Hematopoietic multipotent progenitor cell treated with erythropoietin and hydrocortisone succinate and interleukin-3 and kit ligand, for 15 days (in vitro differentiated cells): Measurements from ENCODE around the gene PSMF1.
A peak's percentile ranks its signal among the peaks of the same experiment; 100 is the strongest.

Experiments
- DNase-seq: peaks from one replicate; pipeline ENCODE4 v3.0.0-alpha.2; 2015; ENCODE audit warnings: low spot score

PSMF1 gene

DNA sequence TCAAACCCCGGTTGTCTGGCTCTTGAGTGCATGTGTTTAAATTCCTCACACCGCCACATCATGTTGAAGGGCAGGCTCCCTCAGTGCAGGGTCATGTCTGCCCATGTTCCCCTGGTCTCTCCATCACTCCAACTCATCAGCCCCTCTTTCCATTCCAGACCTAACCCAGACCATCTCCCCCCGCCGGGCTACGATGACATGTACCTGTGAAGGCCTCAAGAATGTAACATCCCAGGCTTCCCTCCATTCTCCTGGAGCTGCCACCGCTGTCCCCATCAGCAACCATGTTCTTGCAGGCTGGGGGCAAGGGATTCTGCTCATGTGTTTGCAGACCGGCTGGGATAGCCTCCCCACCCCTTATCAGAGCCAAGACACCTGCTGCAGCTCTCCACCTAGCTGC is 46.5 kb downstream of the PSMF1 start:
- DNase-seq = no peak

GRCh38 chr20:1165521-1165920 is 47.1 kb downstream of the PSMF1 start:
- DNase-seq = no peak

DNA sequence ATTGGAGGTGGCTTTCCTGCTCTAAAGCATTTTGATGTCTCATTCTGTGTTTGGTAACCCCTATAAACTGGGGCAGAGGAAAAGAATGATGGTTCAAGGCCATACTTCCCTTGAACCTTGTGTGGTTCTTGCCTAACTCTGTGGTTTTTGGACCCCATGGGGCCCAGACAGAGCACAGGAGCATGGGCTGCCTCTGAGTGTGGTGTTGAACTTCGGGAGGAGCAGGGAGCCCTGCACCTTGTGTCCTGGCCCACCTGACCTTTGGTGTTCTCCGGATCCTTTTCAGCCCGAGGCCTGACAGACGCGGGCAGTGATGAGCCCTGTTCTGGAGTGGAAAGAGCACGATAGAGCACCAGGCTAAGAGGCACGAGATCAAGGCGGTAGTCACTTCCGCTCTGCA is 47.5 kb downstream of the PSMF1 start:
- no peak for DNase-seq

DNA sequence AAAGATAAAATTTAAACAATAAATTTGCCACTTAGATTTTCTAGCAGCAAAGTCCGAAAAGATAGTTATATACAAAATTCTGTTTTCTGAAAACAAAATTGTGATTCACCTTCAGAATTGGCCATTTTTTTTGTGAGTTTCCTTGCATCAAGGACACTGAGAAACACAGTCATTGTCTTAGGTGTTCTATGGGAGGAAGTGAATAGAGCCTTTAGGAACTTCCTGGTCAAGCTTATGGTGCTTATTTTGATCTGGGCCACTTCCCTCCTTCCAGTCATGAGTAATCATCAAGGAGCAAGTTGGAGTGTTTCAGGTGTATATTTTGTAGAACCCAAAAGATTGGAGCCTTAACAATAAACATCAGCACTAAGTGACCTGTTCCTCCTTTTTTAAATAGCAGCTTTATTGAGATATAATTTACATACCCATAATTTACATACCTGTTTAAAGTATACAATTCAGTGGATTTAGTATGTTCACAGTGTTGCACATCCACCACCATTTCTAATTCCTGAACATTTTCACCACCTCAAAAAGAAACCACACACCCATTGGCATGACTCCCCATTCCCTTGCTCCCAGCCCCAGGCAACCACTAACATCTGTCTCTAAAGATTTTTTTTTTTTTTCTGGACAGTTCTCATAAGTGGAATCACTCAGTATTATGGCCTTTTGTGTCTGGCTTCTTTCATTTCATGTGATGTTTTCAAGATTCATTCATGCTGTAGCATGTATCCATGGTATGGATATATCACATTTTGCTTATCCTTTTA is 48.7 kb downstream of the PSMF1 start:
- no peak for DNase-seq

DNA sequence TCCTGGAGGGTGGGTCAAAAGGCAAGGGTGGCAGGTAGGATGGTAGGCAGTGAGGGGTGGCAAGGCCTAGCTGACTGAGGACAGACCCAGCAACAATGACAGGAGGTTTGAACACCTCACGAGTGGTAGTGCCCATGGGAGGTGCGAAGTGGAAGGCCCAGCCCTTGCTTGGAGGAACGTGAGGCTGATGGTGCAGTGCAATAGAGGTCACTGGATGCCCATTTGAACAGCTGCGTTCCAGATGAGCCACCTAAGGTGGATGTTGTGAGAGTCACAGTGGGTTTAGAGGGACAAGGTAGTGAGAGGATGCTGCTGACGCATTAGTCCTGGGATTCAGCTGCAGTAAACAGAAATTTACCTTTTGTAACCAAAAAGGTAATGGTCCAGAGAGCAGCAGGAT is 50.8 kb downstream of the PSMF1 start:
- no peak for DNase-seq

- DNase-seq = peak; percentile 43
Measured at GRCh38 chr20:1171461-1172093, 53.2 kb downstream of the PSMF1 start.

DNA sequence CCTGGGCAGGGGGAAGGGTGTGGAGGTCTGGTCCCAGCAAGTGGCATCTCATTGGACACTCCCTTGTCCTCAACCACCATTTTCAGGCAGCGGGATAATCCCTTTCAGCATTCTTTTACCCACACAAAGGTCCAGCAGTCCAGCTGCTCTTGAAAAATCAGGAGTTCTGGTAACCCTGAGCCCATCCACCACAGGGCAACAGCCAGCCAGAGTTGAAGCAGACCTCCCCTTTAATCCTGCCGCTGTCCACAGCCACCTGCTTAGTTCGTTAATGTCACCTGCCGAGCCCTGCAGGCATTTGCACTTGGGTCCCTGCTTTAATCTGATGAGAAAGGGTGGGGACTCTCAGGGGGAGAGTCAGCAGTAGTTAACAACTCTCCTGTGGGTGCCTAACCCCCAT is 55.3 kb downstream of the PSMF1 start:
- DNase-seq = no peak

DNA sequence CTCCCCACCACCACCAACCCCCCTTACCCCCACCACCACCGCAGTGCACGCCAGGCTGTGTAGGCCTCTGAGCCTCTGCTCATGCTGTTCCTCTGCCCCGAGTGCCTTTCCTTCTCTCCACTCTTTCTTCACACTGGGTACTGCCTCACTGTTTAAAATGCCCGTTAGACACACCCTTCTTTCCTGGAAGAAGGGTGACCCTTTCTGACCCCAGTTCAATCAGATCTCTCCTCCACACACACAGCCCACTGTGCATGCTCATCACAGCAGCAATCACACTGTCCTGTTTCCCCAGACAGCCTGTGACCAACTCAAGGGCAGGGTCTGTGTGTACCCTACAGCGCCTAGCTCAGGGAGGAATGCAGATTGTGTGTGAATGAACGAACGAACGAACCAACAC is 56.4 kb downstream of the PSMF1 start:
- no peak for DNase-seq

DNA sequence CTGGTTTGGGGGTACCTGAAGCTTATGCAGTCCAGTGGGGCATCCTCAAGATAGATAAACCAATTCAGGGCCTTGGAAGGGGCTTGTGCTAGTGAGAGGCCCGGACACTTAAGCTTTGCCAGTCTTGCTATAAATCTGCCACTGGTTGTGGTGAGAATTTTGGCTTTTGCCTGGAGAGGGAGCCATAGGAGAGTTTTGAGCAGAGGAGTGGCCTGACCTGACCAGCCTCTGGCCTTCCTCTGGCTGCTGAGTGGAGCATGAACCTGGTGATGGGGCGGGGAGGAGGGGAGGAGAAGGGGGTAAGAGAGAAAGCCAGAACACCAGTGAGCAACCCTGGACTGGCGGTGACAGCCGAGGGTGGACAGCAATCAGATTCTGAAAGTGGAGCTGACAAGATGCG is 59.3 kb downstream of the PSMF1 start:
- no peak for DNase-seq

- no peak for DNase-seq
Measured at GRCh38 chr20:1178103-1178502, 59.7 kb downstream of the PSMF1 start.

- DNase-seq = no peak
Measured at GRCh38 chr20:1178623-1179022, 60.2 kb downstream of the PSMF1 start.

DNA sequence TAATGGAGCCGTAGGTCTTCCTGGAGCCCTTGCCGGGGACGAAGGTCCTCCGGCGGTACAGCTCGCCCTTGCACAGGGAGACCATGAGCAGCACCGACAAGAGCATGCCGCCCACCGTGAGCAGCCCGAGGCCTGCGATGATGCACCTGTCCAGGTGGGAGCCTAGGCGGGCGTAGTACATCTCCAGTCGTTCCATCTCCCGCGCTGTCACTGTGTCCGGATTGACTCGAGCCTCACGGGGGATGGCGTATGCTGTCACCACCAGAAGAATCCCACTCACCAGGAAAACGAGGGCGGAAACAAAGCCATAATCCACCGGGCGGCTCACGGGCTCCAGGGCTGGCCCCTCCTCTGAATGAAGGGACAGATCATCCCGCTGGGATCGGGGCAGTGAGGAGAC is 62.5 kb downstream of the PSMF1 start:
- DNase-seq = no peak

- DNase-seq = no peak
Measured at GRCh38 chr20:1182106-1182505, 63.7 kb downstream of the PSMF1 start.

- DNase-seq = no peak
Measured at GRCh38 chr20:1183153-1183552, 64.8 kb downstream of the PSMF1 start.

GRCh38 chr20:1184260-1184637 is 65.8 kb downstream of the PSMF1 start:
- no peak for DNase-seq

GRCh38 chr20:1184638-1185315 is 66.4 kb downstream of the PSMF1 start, which contains the start of gene TMEM74B:
TMEM74B (minus strand) TSS chr20:1184981; CDS start chr20:1183801, 1,180 bp downstream.
- no peak for DNase-seq

DNA sequence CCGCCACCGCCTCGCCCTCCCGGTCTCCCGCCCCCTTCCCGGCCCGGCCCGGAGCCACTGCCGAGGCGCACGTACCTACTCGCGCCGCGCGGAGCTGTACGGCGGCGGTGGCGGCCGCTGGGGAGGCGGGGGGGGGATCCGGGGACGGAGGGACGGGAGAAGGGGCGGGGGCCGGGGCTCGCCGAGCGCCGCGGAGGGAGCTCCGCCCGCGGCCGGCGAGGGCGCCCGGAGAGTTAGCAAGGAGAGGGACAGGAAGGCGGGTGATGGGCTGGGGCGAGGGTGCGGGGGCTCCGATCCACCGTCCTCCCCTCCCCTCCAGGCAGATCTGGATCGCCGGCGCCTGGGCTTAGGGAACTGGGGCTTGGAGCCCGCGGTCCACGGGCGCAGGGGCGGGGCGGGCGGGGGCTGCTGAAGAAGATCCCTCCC is 66.9 kb downstream of the PSMF1 start:
- no peak for DNase-seq

DNA sequence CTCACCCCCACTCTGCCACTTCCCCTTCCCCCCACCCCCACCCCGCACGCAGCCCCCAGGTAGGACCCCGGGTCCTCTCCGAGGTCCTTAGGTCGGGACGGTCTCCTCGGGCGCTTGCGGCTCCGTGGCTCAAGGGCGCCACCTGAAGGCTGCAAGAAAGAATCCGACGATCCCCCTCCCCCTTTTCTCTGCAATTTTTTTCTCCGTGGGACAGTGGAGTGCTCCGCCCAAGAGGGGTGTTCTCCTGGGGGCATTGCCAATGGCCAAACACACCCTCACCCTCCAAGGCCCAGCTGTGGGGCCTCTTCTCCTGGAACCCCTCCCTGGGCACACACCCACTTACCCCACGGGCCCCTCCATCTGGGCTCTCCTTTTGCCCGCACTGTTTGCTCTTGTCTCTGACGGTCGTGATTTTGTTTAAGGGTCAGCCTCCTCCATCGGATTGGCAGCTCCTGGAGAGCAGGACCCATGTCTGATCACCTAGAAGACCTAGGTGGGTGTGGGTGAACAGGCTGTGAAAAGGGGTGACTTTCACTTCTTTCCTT is 67.5 kb downstream of the PSMF1 start:
- DNase-seq = peak; percentile 50

GRCh38 chr20:1186367-1186991 is 68.1 kb downstream of the PSMF1 start:
- no peak for DNase-seq

DNA sequence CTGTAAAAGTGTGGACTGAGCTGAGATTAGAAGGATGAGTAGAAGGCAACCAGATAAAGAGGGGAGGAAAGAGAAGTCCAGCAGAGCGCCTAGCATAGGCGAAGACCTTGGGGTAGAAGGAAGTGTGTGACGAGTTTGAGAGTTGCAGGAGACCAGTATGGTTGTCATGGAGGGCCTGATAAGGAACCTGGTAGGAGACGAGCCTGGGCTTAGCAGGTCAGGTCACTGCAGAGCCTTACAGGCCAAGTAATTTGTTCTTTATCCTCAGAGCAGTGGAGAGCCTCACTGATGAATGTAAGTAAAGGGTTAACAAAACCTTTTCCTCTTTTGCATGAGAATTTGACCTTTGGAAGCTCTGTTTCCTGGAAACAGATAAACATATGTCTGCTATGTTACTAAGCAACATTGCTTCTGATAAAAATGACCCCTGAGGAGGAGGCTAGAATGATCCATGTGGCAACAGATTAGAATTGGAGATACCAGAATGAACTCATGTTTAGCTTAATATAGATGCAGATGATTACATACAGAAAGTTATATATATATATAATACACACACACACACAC is 69.3 kb downstream of the PSMF1 start:
- DNase-seq = peak; percentile 56

GRCh38 chr20:1188347-1188746 is 69.9 kb downstream of the PSMF1 start:
- no peak for DNase-seq

DNA sequence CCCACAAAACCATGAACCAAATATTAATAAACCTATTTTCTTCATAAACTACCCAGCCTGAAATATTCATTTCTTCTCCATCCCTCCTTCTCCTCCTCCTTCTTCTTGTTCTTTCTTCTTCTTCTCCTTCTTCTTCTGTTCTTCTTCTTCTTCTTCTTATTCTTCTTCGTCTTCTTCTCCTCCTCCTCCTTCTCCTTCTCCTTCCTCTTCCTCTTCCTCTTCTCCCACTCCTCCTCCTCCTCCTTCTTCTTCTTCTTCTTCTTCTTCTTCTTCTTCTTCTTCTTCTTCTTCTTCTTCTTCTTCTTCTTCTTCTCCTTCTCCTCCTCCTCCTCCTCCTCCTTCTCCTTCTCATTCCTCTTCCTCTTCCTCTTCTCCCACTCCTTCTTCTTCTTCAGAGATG is 71.4 kb downstream of the PSMF1 start:
- no peak for DNase-seq
